Urinary bladder (tissue), 4 donors: ENCODE data around the gene PPM1D. TPM values are rescaled to one million over a fixed set of nuclear protein-coding genes. Genes with fewer than 3 reads are reported as not detected.

Experiments
- DNase-seq: peaks from one replicate; pipeline ENCODE4 v3.0.0-alpha.2; 2015; ENCODE audit errors: extremely low spot score
- H3K27ac ChIP-seq: one replicate; pipeline ENCODE4 v1.5.1; 2013; ENCODE audit warnings: low read depth, mild to moderate bottlenecking, moderate library complexity
- H3K36me3 ChIP-seq: one replicate; pipeline ENCODE4 v1.6.1; 2013; ENCODE audit warnings: mild to moderate bottlenecking, moderate library complexity; ENCODE audit not compliant: insufficient read depth
- H3K4me1 ChIP-seq: one replicate; pipeline ENCODE4 v1.6.1; 2013; ENCODE audit warnings: mild to moderate bottlenecking, moderate library complexity; ENCODE audit not compliant: insufficient read depth
- H3K4me3 ChIP-seq: one replicate; pipeline ENCODE4 v1.5.1; 2013; ENCODE audit warnings: low read depth, low read length
- WGBS: extraction: QIAGEN DNeasy Blood & Tissue Kit; methylation state at CpG from one replicate; pipeline ENCODE4 v1.1.7; 2013; 5-methylcytosine and 5-hydroxymethylcytosine counted together
- polyA plus RNA-seq: library from polyadenylated mRNA; stranded (reverse); fragments of 200-250 nt; gene quantifications from one replicate; pipeline ENCODE4 v1.2.3, GENCODE V29; 2013
- total RNA-seq: library from RNA; depleted of rRNA; stranded (reverse); fragments of >200 nt; gene quantifications from one replicate; pipeline ENCODE4 v1.2.3, GENCODE V29; 2014
- donor health status: healthy with polysubstance abuse.
- donor health status: healthy.

Gene PPM1D
- total and polyA plus RNA-seq, 2 donors: 11.2 to 17.0 TPM

DNA sequence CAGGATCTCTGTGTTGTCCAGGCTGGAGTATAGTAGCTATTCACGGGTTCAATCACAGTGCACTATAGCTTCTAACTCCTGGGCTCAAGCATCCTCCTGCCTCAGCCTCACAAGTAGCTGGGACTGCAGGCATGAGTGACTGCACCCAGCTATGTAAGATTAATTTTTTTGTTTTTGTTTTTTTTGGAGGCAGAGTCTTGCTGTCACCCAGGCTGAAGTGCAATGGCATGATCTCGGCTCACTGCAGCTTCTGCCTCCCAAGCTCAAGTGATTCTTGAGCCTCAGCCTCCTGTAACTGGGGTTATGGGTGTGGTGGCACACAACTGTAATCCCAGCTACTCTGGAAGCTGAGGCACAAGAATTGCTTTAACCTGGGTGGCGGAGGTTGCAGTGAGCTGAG is 15.8 kb downstream of the PPM1D start:
- H3K4me3 ChIP-seq: no peak overlapping the region
- 77% methylated on average over 3 of the region's 3 CpGs for WGBS
- peaks cover 2% of the 10 kb centered on the region for H3K36me3 ChIP-seq
- H3K4me1 ChIP-seq: no peaks in the 10 kb centered on the region
- no peak for DNase-seq
- H3K27ac ChIP-seq: no peak overlapping the region

DNA sequence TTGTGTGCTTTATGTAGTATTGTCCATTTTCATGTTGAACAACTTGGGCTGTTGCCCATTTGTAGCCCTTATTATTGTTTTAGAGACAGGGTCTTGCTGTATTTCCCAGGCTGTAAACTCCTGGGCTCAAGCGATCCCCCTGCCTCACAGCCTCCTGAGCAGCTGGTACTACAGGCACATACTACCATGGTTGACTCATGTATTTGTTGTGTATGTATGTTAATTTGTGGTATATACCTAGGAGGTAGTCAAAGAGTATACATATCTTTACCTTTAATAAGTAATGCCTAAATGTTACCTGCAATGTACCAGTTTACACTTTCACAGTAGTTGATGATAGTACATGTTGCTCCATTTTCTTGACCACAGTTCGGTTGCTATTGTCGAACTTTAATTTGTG is 18.1 kb downstream of the PPM1D start:
- H3K4me1 ChIP-seq: no peaks in the 10 kb centered on the region
- H3K4me3 ChIP-seq: no peak overlapping the region
- H3K36me3 ChIP-seq: peaks cover 2% of the 10 kb centered on the region
- H3K27ac ChIP-seq: no peak overlapping the region
- DNase-seq: no peak
- 95% methylated on average over 3 of the region's 3 CpGs for WGBS

DNA sequence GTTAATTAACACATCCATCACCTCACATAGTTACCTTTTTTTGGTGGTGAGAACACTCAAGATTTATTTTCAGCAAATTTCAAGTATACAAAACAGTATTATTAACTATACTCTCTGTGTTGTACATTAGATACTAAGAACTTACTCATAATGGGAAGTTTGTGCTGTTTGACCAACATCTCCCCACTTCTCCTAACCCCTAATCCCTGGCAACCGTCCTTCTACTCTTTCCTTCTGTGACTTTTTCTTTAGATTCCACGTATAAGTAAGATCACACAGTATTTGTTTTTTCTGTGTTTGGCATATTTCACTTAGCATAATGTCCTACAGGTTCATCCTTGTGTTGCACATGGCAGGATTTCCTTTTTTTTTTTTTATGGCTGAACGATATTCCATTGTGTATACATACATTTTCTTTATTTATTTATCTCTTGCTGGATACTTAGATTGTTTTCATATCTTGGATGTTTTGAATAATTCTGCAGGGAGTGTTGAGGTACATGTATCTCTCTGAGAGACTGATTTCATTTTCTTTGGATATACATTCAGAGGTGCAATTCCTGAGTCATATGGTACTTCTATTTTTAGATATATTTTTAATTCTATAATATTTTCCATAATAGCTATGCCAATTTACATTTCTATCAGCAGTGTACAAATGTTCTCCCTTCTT is 19.0 kb downstream of the PPM1D start:
- Histone ChIP-seq H3K36me3 (peaks cover 2% of the 10 kb centered on the region), H3K4me3 (no peak overlapping the region), H3K4me1 (no peaks in the 10 kb centered on the region), H3K27ac (no peak overlapping the region)
- WGBS: 46% methylated on average over 3 of the region's 3 CpGs
- DNase-seq: no peak

GRCh38 chr17:60622961-60623360 is 23.0 kb downstream of the PPM1D start:
- 97% methylated on average over 2 of the region's 2 CpGs for WGBS
- no peak overlapping the region for H3K4me3 ChIP-seq
- no peaks in the 10 kb centered on the region for H3K4me1 ChIP-seq
- H3K27ac ChIP-seq: no peak overlapping the region
- DNase-seq: no peak
- H3K36me3 ChIP-seq: no peaks in the 10 kb centered on the region

- DNase-seq: no peak
- H3K4me1 ChIP-seq: no peaks in the 10 kb centered on the region
- no peak overlapping the region for H3K27ac ChIP-seq
- WGBS: 89% methylated on average over 9 of the region's 9 CpGs
- H3K4me3 ChIP-seq: no peak overlapping the region
- H3K36me3 ChIP-seq: no peaks in the 10 kb centered on the region
These were observed 23.4 kb downstream of the PPM1D start for GRCh38 chr17:60623415-60623814.

GRCh38 chr17:60627124-60627523 is 27.1 kb downstream of the PPM1D start:
- no peaks in the 10 kb centered on the region for H3K4me1 ChIP-seq
- DNase-seq: no peak
- H3K36me3 ChIP-seq: no peaks in the 10 kb centered on the region
- 85% methylated on average over 2 of the region's 2 CpGs for WGBS
- H3K4me3 ChIP-seq: no peak overlapping the region
- H3K27ac ChIP-seq: no peak overlapping the region

- Histone ChIP-seq H3K27ac (no peak overlapping the region), H3K4me1 (no peaks in the 10 kb centered on the region), H3K36me3 (no peaks in the 10 kb centered on the region), H3K4me3 (no peak overlapping the region)
- DNase-seq: no peak
- 82% methylated on average over 6 of the region's 6 CpGs for WGBS
These were observed 28.4 kb downstream of the PPM1D start for GRCh38 chr17:60628252-60628889.

DNA sequence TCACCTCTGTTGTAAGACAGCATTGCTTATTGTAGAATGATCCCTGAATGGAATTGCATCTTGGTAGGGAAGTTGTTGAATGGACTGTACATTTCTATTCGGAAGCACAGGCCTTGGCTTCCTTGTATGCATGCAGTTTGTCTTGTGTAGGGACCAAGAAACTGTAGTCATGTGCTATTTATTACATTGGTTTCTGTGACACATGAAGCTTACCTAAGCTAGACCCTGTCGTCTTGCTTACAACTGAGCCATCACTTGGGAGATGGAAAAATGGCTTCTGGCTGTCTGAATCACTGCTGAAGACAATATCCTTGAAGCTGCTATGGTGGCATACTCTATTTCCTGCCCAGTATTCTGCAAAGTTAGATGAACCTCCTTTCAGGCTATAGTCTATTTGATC is 29.1 kb downstream of the PPM1D start:
- WGBS: 83% methylated on average over 2 of the region's 2 CpGs
- H3K36me3 ChIP-seq: no peaks in the 10 kb centered on the region
- no peaks in the 10 kb centered on the region for H3K4me1 ChIP-seq
- no peak overlapping the region for H3K4me3 ChIP-seq
- H3K27ac ChIP-seq: no peak overlapping the region
- DNase-seq: no peak

- 74% methylated on average over 5 of the region's 5 CpGs for WGBS
- Histone ChIP-seq H3K36me3 (no peaks in the 10 kb centered on the region), H3K4me1 (no peaks in the 10 kb centered on the region), H3K4me3 (no peak overlapping the region), H3K27ac (no peak overlapping the region)
- no peak for DNase-seq
These were observed 30.4 kb downstream of the PPM1D start for GRCh38 chr17:60630352-60630751.

DNA sequence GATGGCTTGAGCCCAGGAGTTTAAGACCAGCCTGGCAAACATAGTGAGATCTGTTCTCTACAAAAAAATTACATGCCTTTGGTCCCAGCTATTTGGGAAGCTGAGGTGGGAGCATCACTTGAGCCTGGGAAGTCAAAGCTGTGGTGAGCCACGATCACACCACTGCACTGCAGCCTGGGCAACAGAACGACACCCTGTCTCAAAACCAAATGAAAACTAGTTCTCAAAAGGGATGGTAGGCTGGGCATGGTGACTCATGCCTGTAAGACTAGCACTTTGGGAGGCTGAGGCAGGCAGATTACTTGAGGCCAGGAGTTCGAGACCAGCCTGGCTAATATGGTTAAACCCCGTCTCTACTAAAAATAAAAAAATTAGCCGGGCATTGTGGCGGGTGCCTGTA is 31.1 kb downstream of the PPM1D start:
- H3K36me3 ChIP-seq: peaks cover 1% of the 10 kb centered on the region
- H3K27ac ChIP-seq: no peak overlapping the region
- 97% methylated on average over 6 of the region's 6 CpGs for WGBS
- no peak for DNase-seq
- no peak overlapping the region for H3K4me3 ChIP-seq
- H3K4me1 ChIP-seq: no peaks in the 10 kb centered on the region

- Histone ChIP-seq H3K4me1 (no peaks in the 10 kb centered on the region), H3K27ac (no peak overlapping the region), H3K36me3 (peaks cover 1% of the 10 kb centered on the region), H3K4me3 (no peak overlapping the region)
- WGBS: 87% methylated on average over 2 of the region's 2 CpGs
- DNase-seq: no peak
These were observed 37.7 kb downstream of the PPM1D start for GRCh38 chr17:60637683-60638082.

DNA sequence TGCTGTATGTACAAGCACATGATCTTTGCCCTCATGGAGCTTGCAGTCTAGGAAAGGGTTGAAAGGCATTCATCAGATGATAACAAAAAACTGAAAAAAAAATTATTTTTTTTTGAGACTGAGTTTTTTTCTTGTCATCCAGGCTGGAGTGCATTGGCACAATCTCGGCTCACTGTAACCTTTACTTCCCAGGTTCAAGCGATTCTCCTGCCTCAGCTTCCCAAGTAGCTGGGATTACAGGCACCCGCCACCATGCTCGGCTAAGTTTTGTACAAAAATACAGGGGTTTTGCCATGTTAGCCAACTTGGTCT is 39.0 kb downstream of the PPM1D start:
- DNase-seq: no peak
- WGBS: 76% methylated on average over 4 of the region's 4 CpGs
- Histone ChIP-seq H3K36me3 (peaks cover 1% of the 10 kb centered on the region), H3K4me3 (no peak overlapping the region), H3K27ac (no peak overlapping the region), H3K4me1 (no peaks in the 10 kb centered on the region)

- no peak overlapping the region for H3K27ac ChIP-seq
- 61% methylated on average over 2 of the region's 2 CpGs for WGBS
- H3K36me3 ChIP-seq: peaks cover 1% of the 10 kb centered on the region
- no peak overlapping the region for H3K4me3 ChIP-seq
- H3K4me1 ChIP-seq: no peaks in the 10 kb centered on the region
- no peak for DNase-seq
These were observed 40.5 kb downstream of the PPM1D start for GRCh38 chr17:60640503-60640902.

- no peaks in the 10 kb centered on the region for H3K4me1 ChIP-seq
- no peaks in the 10 kb centered on the region for H3K36me3 ChIP-seq
- H3K27ac ChIP-seq: no peak overlapping the region
- no peak overlapping the region for H3K4me3 ChIP-seq
- 83% methylated on average over 3 of the region's 3 CpGs for WGBS
- DNase-seq: no peak
These were observed 41.1 kb downstream of the PPM1D start for GRCh38 chr17:60641126-60641525.
